Measurements from ENCODE around the gene TTK. TPM values are rescaled to one million over a fixed set of nuclear protein-coding genes. Genes with fewer than 3 reads are reported as not detected.
A peak's percentile ranks its signal among the peaks of the same experiment; 100 is the strongest.

Gene TTK
- 3.1 TPM for polyA plus RNA-seq (2013, experiment 1 of 2)
- polyA plus RNA-seq (2013, experiment 2 of 2): 3.3 TPM

- H2BK120ac ChIP-seq (ENCODE audit: low read depth, low read length): no peak within 1 kb of the TSS
- no peak within 1 kb of the TSS for H2BK12ac ChIP-seq (ENCODE audit: low read length in 2 of 2)
- peaks cover 7% of the 10 kb centered on the region for H3K79me1 ChIP-seq (replicated peaks; ENCODE audit: low read length, poor library complexity, severe bottlenecking)
- peak within 1 kb of the TSS; percentile 80 for H4K91ac ChIP-seq (ENCODE audit: low read length)
- no peak within 1 kb of the TSS for H3K23ac ChIP-seq (ENCODE audit: low read length in 2 of 2)
- H3K9ac ChIP-seq (ENCODE audit: low read length): peak within 1 kb of the TSS; percentile 97
- H3K14ac ChIP-seq (ENCODE audit: low read length in 2 of 2): peak within 1 kb of the TSS in 1 of 2 experiments; percentile 95
- H3K9me3 ChIP-seq (ENCODE audit: control insufficient read depth, low read length): no peaks in the 10 kb centered on the region
- peak within 1 kb of the TSS; percentile 94 for H3K4me2 ChIP-seq (ENCODE audit: low read length, poor library complexity, severe bottlenecking)
- H2BK15ac ChIP-seq (ENCODE audit: low read depth, poor library complexity, severe bottlenecking): peak within 1 kb of the TSS; percentile 67
- H4K8ac ChIP-seq (ENCODE audit: low read length): peak within 1 kb of the TSS; percentile 14
- H3K4ac ChIP-seq (ENCODE audit: low read depth in 1 of 2, low read length in 2 of 2): peak within 1 kb of the TSS in 1 of 2 experiments; percentile 93
- under 1% methylated on average over 54 of the region's 56 CpGs for WGBS
- DNase-seq: peak; percentile 95
- peaks cover 3% of the 10 kb centered on the region for H3K4me1 ChIP-seq (ENCODE audit: control insufficient read depth, insufficient read depth, low read depth, low read length)
- no peak within 1 kb of the TSS for H2AK5ac ChIP-seq (ENCODE audit: low read length, severe bottlenecking)
- peak within 1 kb of the TSS; percentile 33 for H2BK5ac ChIP-seq (ENCODE audit: low read depth, low read length, poor library complexity, severe bottlenecking)
- H2AFZ ChIP-seq (ENCODE audit: low read depth, low read length): peak within 1 kb of the TSS; percentile 99
- no peaks in the 10 kb centered on the region for H3K36me3 ChIP-seq (ENCODE audit: control insufficient read depth in 1 of 2, insufficient read depth in 2 of 2, low read depth in 1 of 2, low read length in 2 of 2)
- peak within 1 kb of the TSS; percentile 93 to 97 for H3K4me3 ChIP-seq (ENCODE audit: insufficient read depth in 1 of 2, low read depth in 1 of 2, low read length in 2 of 2)
- no peaks in the 10 kb centered on the region for H3K27me3 ChIP-seq (ENCODE audit: control insufficient read depth in 1 of 2, insufficient read depth in 1 of 2, low read length in 2 of 2)
- H3K27ac ChIP-seq (ENCODE audit: low read length, poor library complexity, severe bottlenecking): peak within 1 kb of the TSS; percentile 88
- H3K18ac ChIP-seq (ENCODE audit: low read depth in 1 of 2, low read length in 2 of 2): peak within 1 kb of the TSS; percentile 91 to 98
Measured at GRCh38 chr6:80004173-80005072, at the start of gene TTK. Gene TTK (plus strand): TSS chr6:80004649. CDS start chr6:80005844, 1,195 bp downstream.

- Histone ChIP-seq H2BK15ac (ENCODE audit: low read depth, poor library complexity, severe bottlenecking) (no peak overlapping the region), H4K91ac (ENCODE audit: low read length) (no peak overlapping the region), H3K4me2 (ENCODE audit: low read length, poor library complexity, severe bottlenecking) (no peak overlapping the region), H3K4me3 (ENCODE audit: insufficient read depth in 1 of 2, low read depth in 1 of 2, low read length in 2 of 2) (no peak overlapping the region), H3K27me3 (ENCODE audit: control insufficient read depth in 1 of 2, insufficient read depth in 1 of 2, low read length in 2 of 2) (peaks cover 0 to 6% of the 10 kb centered on the region in 2 experiments), H3K79me1 (replicated peaks; ENCODE audit: low read length, poor library complexity, severe bottlenecking) (no peaks in the 10 kb centered on the region), H2AFZ (ENCODE audit: low read depth, low read length) (no peak overlapping the region), H3K14ac (ENCODE audit: low read length in 2 of 2) (no peak overlapping the region), H3K9me3 (ENCODE audit: control insufficient read depth, low read length) (no peaks in the 10 kb centered on the region), H3K23ac (ENCODE audit: low read length in 2 of 2) (no peak overlapping the region), H3K27ac (ENCODE audit: low read length, poor library complexity, severe bottlenecking) (no peak overlapping the region), H2AK5ac (ENCODE audit: low read length, severe bottlenecking) (no peak overlapping the region), H3K4me1 (ENCODE audit: control insufficient read depth, insufficient read depth, low read depth, low read length) (no peaks in the 10 kb centered on the region), H3K36me3 (ENCODE audit: control insufficient read depth in 1 of 2, insufficient read depth in 2 of 2, low read depth in 1 of 2, low read length in 2 of 2) (no peaks in the 10 kb centered on the region), H2BK120ac (ENCODE audit: low read depth, low read length) (no peak overlapping the region), H3K18ac (ENCODE audit: low read depth in 1 of 2, low read length in 2 of 2) (no peak overlapping the region), H2BK12ac (ENCODE audit: low read length in 2 of 2) (no peak overlapping the region), H3K9ac (ENCODE audit: low read length) (no peak overlapping the region), H4K8ac (ENCODE audit: low read length) (no peak overlapping the region), H2BK5ac (ENCODE audit: low read depth, low read length, poor library complexity, severe bottlenecking) (no peak overlapping the region), H3K4ac (ENCODE audit: low read depth in 1 of 2, low read length in 2 of 2) (no peak overlapping the region)
- no peak for DNase-seq
Measured at GRCh38 chr6:79954849-79955248, 49.6 kb upstream of the TTK start.

- Histone ChIP-seq H2BK12ac (ENCODE audit: low read length in 2 of 2) (no peak overlapping the region), H2AK5ac (ENCODE audit: low read length, severe bottlenecking) (no peak overlapping the region), H3K14ac (ENCODE audit: low read length in 2 of 2) (no peak overlapping the region), H3K23ac (ENCODE audit: low read length in 2 of 2) (no peak overlapping the region), H3K9ac (ENCODE audit: low read length) (no peak overlapping the region), H2BK120ac (ENCODE audit: low read depth, low read length) (no peak overlapping the region), H2BK15ac (ENCODE audit: low read depth, poor library complexity, severe bottlenecking) (no peak overlapping the region), H3K36me3 (ENCODE audit: control insufficient read depth in 1 of 2, insufficient read depth in 2 of 2, low read depth in 1 of 2, low read length in 2 of 2) (no peaks in the 10 kb centered on the region), H3K4me2 (ENCODE audit: low read length, poor library complexity, severe bottlenecking) (no peak overlapping the region), H3K4ac (ENCODE audit: low read depth in 1 of 2, low read length in 2 of 2) (no peak overlapping the region), H3K27ac (ENCODE audit: low read length, poor library complexity, severe bottlenecking) (no peak overlapping the region), H4K91ac (ENCODE audit: low read length) (no peak overlapping the region), H2BK5ac (ENCODE audit: low read depth, low read length, poor library complexity, severe bottlenecking) (no peak overlapping the region), H3K79me1 (replicated peaks; ENCODE audit: low read length, poor library complexity, severe bottlenecking) (no peaks in the 10 kb centered on the region), H3K27me3 (ENCODE audit: control insufficient read depth in 1 of 2, insufficient read depth in 1 of 2, low read length in 2 of 2) (no peaks in the 10 kb centered on the region), H4K8ac (ENCODE audit: low read length) (no peak overlapping the region), H3K4me1 (ENCODE audit: control insufficient read depth, insufficient read depth, low read depth, low read length) (no peaks in the 10 kb centered on the region), H3K4me3 (ENCODE audit: insufficient read depth in 1 of 2, low read depth in 1 of 2, low read length in 2 of 2) (no peak overlapping the region), H2AFZ (ENCODE audit: low read depth, low read length) (no peak overlapping the region), H3K9me3 (ENCODE audit: control insufficient read depth, low read length) (peaks cover 9% of the 10 kb centered on the region), H3K18ac (ENCODE audit: low read depth in 1 of 2, low read length in 2 of 2) (no peak overlapping the region)
- DNase-seq: no peak
- 94% methylated on average over 2 of the region's 3 CpGs for whole genome bisulfite sequencing
Measured at GRCh38 chr6:79964607-79965081, 39.8 kb upstream of the TTK start.

- H3K4ac ChIP-seq (ENCODE audit: low read depth in 1 of 2, low read length in 2 of 2): no peak overlapping the region
- no peak overlapping the region for H3K27ac ChIP-seq (ENCODE audit: low read length, poor library complexity, severe bottlenecking)
- no peak overlapping the region for H3K23ac ChIP-seq (ENCODE audit: low read length in 2 of 2)
- no peak overlapping the region for H2BK15ac ChIP-seq (ENCODE audit: low read depth, poor library complexity, severe bottlenecking)
- H2AK5ac ChIP-seq (ENCODE audit: low read length, severe bottlenecking): no peak overlapping the region
- H3K4me2 ChIP-seq (ENCODE audit: low read length, poor library complexity, severe bottlenecking): no peak overlapping the region
- H3K18ac ChIP-seq (ENCODE audit: low read depth in 1 of 2, low read length in 2 of 2): no peak overlapping the region
- H3K9ac ChIP-seq (ENCODE audit: low read length): no peak overlapping the region
- H4K91ac ChIP-seq (ENCODE audit: low read length): no peak overlapping the region
- DNase-seq: no peak
- H2BK5ac ChIP-seq (ENCODE audit: low read depth, low read length, poor library complexity, severe bottlenecking): no peak overlapping the region
- H3K79me1 ChIP-seq (replicated peaks; ENCODE audit: low read length, poor library complexity, severe bottlenecking): no peaks in the 10 kb centered on the region
- no peak overlapping the region for H3K14ac ChIP-seq (ENCODE audit: low read length in 2 of 2)
- H3K4me3 ChIP-seq (ENCODE audit: insufficient read depth in 1 of 2, low read depth in 1 of 2, low read length in 2 of 2): no peak overlapping the region
- H4K8ac ChIP-seq (ENCODE audit: low read length): no peak overlapping the region
- H3K4me1 ChIP-seq (ENCODE audit: control insufficient read depth, insufficient read depth, low read depth, low read length): no peaks in the 10 kb centered on the region
- no peaks in the 10 kb centered on the region for H3K36me3 ChIP-seq (ENCODE audit: control insufficient read depth in 1 of 2, insufficient read depth in 2 of 2, low read depth in 1 of 2, low read length in 2 of 2)
- no peaks in the 10 kb centered on the region for H3K27me3 ChIP-seq (ENCODE audit: control insufficient read depth in 1 of 2, insufficient read depth in 1 of 2, low read length in 2 of 2)
- no peak overlapping the region for H2BK120ac ChIP-seq (ENCODE audit: low read depth, low read length)
- no peak overlapping the region for H2AFZ ChIP-seq (ENCODE audit: low read depth, low read length)
- H3K9me3 ChIP-seq (ENCODE audit: control insufficient read depth, low read length): peaks cover 9% of the 10 kb centered on the region
- no peak overlapping the region for H2BK12ac ChIP-seq (ENCODE audit: low read length in 2 of 2)
Measured at GRCh38 chr6:79967178-79967577, 37.3 kb upstream of the TTK start.

Data from mesenchymal stem cell (in vitro differentiated cells and primary cell).